Measurements from ENCODE around the gene SLC7A1.

Gene SLC7A1

GRCh38 chr13:29507356-29507755 is 88.1 kb downstream of the SLC7A1 start:
- no peak for FAIRE-seq

GRCh38 chr13:29505950-29506349 is 89.5 kb downstream of the SLC7A1 start:
- no peak for FAIRE-seq

GRCh38 chr13:29505511-29505910 is 90.0 kb downstream of the SLC7A1 start:
- no peak for FAIRE-seq

- no peak for FAIRE-seq
Observed at GRCh38 chr13:29504691-29505090, 90.8 kb downstream of the SLC7A1 start.

- no peak for FAIRE-seq
Observed at GRCh38 chr13:29503041-29503837, 92.2 kb downstream of the SLC7A1 start.

- no peak for FAIRE-seq
Observed at GRCh38 chr13:29502391-29503008, 93.0 kb downstream of the SLC7A1 start.

GRCh38 chr13:29501674-29502073 is 93.8 kb downstream of the SLC7A1 start:
- FAIRE-seq, result no peak

GRCh38 chr13:29500386-29500785 is 95.1 kb downstream of the SLC7A1 start:
- FAIRE-seq, result no peak

GRCh38 chr13:29499506-29500165 is 95.9 kb downstream of the SLC7A1 start:
- FAIRE-seq, result no peak

GRCh38 chr13:29498426-29499040 is 97.0 kb downstream of the SLC7A1 start:
- FAIRE-seq, result no peak

GRCh38 chr13:29497137-29497654 is 98.3 kb downstream of the SLC7A1 start:
- no peak for FAIRE-seq

GRCh38 chr13:29496241-29496712 is 99.2 kb downstream of the SLC7A1 start:
- no peak for FAIRE-seq

GRCh38 chr13:29494520-29494919 is 101.0 kb downstream of the SLC7A1 start:
- no peak for FAIRE-seq

- no peak for FAIRE-seq
Observed at GRCh38 chr13:29493796-29494195, 101.7 kb downstream of the SLC7A1 start.

GRCh38 chr13:29491248-29491647 is 104.2 kb downstream of the SLC7A1 start:
- no peak for FAIRE-seq

GRCh38 chr13:29490561-29490885 is 105.0 kb downstream of the SLC7A1 start:
- no peak for FAIRE-seq

- FAIRE-seq, result no peak
Observed at GRCh38 chr13:29489650-29490560, 105.6 kb downstream of the SLC7A1 start.

GRCh38 chr13:29487466-29488454 is 107.7 kb downstream of the SLC7A1 start:
- FAIRE-seq, result no peak

GRCh38 chr13:29486551-29486950 is 108.9 kb downstream of the SLC7A1 start:
- no peak for FAIRE-seq

- FAIRE-seq, result no peak
Observed at GRCh38 chr13:29484796-29485195, 110.7 kb downstream of the SLC7A1 start.

GRCh38 chr13:29484236-29484635 is 111.3 kb downstream of the SLC7A1 start:
- no peak for FAIRE-seq

All from G401.6 (cell line).